NCI-H2081 (cell line): ENCODE data around the gene ANKRD27.
"Not testable (repeated sequence)": the region's sequence is repeated elsewhere in the genome, so short reads cannot be mapped to it uniquely, and the experiment has no call there.

Experiments used
- DNase-seq, 2 experiments: peaks; one replicate each; lab custom pipeline; 2025; lab: John Stamatoyannopoulos, UW

The ANKRD27 gene

DNA sequence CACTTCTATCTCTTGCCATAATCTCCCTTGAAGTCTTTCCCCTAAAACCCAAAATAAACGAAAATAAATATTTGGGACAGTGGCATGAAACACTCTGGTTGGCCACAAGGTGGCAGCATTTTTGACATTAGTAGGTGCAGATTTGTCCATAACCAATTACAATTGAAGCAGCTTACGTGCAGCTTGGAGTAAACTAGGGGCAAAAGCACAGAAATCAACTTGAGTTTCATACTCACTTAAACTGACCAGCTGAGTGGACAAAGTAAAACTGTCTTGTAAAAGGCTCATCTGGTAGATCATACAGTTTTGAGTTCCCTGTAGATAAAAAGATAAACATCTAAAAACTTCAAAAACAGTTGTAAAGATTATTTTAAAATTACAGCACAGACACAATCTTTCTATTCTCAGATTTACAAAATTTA lies 75.2 kb downstream of the ANKRD27 start:
- peak; percentile 38 to 60 for DNase-seq

DNA sequence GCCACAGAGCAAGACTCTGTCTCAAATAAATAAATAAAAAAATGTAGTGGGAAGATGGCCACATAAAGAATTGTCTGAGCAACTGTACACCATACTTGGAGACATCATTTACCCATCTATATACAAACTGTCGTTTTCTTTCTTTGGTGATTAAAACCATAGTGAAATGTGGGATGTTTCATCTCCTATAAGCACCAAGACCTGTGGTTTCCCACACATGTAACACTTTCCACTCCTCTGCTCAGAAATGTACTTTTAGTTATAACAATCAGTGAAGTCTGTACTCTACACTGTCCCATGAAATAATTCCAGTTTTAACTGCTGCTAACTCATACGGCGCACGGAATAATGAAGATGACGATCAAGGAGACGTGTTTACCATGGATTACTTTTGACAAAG lies 75.7 kb downstream of the ANKRD27 start:
- no peak for DNase-seq

DNA sequence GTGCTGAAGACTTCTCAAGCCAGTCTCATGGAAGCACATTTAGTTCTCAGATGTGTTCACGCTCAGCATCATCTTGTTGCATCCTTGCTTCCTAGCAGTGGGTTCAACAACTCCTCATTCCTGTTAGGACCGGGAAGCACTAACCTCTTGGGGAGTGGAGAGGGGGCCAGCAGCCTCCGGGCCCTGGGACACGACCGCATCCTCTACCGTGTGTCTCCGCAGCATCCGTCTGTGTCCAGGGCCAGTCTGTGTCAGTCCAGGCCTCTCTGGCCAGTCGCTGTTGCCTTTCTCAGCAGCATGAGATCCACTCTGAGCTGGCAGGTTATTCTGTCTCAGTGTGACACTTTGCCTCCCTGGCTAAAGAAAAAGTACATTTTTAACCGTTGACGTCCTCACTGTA lies 77.0 kb downstream of the ANKRD27 start:
- DNase-seq = no peak

DNA sequence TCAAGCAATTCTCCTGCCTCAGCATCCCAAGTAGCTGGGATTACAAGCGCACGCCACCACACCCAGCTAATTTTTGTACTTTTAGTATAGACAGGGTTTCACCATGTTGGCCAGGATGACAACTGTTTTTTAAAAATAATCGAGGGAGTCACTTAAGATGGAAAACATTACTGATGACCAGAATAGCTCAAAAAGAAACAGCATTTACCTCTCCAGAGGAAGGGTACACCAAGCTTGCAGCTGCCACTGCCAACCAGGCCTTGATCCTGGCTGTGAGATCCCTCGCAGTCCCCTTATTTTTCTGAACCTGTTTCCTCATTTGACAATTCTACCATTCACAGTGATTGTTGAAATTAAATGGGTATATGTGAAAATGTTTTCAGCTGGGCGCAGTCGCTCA lies 79.5 kb downstream of the ANKRD27 start:
- no peak for DNase-seq

DNA sequence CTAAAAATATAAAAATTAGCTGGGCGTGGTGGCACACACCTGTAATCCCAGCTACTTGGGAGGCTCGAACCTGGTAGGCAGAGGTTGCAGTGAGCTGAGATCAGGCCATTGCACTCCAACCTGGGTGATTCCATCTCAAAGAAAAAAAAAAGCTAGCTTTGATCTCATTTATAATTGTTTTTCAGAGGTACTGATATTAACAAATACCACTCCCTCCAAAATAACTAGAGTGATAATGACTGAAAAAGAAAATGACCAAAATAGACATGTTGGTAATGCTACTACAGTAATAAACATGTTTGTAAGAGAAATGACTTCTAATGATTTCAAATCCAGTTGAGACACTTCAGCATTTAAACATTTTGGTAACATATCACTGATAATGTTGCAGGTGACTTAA lies 81.0 kb downstream of the ANKRD27 start:
- no peak for DNase-seq

DNA sequence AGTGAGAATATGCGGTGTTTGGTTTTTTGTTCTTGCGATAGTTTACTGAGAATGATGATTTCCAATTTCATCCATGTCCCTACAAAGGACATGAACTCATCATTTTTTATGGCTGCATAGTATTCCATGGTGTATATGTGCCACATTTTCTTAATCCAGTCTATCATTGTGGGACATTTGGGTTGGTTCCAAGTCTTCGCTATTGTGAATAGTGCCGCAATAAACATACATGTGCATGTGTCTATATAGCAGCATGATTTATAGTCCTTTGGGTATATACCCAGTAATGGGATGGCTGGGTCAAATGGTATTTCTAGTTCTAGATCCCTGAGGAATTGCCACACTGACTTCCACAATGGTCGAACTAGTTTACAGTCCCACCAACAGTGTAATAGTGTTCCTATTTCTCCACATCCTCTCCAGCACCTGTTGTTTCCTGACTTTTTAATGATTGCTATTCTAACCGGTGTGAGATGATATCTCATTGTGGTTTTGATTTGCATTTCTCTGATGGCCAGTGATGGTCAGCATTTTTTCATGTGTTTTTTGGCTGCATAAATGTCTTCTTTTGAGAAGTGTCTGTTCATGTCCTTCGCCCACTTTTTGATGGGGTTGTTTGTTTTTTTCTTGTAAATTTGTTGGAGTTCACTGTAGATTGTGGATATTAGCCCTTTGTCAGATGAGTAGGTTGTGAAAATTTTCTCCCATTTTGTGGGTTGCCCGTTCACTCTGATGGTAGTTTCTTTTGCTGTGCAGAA lies 87.1 kb downstream of the ANKRD27 start:
- DNase-seq = not testable (repeated sequence)

DNA sequence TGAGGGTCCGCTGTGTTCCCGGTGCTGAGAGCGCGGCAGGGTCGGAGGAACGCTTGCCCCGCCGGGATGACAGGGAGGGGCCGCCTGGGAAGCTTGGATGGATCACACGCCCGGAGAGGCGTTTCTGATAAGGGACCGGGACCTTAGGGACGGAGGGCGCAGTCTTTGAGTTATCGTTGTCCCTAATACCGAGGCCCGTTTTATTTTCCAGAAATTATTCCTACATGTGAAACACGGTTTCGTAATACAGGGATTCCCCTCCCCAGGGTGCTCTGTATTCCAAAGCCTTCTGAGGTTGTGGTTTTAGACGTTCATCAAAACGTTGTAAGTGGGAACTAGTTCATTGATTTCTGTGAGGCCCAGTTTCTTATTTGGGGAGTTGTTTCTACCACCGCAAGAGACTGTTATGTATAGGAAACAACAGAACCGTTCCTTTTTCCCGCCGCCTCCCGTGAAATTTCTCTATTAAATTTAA lies 93.2 kb downstream of the ANKRD27 start:
- DNase-seq = no peak

DNA sequence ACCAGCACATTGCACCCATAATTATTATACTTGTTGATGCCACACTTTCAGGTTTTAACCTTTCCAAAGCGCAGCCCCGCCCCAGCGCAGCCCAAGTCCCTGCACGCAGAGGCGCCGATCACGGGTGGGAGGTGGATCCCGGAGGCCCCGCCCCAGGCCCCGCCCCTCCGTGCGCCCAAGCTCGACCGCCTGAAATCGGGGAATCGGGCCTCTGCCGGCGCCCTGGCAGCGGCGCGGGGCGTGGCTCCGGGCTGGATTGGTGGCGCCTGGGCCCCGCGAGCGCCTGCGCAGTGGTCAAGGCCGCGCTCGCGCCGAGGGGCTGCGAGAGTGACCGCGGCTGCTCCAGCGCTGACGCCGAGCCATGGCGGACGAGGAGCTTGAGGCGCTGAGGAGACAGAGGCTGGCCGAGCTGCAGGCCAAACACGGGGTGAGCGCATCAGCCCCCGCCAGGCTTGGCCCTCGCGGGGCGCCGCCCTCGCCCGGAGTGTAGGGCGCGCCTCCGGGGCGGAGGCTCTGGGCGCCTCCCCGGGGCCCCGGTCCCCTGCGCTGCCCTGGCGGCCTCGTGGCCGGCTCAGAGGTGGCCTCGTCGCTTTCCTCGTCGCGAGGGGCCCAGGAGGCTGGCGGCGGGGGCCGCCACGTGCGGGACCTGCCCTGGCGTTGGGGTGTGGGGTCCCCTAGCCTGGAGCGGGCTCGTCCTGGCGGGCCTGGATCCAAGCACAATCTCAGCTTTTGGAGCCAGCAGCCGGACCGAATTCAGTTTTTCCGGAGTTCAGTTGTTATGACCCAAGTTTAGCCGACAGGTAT lies 93.9 kb downstream of the ANKRD27 start, which contains the start of gene PDCD5:
PDCD5 (plus strand) TSS at position 290 of the 804 bp plus-strand sequence; CDS start at position 362, 72 bp downstream.
- peak; percentile 92 for DNase-seq

DNA sequence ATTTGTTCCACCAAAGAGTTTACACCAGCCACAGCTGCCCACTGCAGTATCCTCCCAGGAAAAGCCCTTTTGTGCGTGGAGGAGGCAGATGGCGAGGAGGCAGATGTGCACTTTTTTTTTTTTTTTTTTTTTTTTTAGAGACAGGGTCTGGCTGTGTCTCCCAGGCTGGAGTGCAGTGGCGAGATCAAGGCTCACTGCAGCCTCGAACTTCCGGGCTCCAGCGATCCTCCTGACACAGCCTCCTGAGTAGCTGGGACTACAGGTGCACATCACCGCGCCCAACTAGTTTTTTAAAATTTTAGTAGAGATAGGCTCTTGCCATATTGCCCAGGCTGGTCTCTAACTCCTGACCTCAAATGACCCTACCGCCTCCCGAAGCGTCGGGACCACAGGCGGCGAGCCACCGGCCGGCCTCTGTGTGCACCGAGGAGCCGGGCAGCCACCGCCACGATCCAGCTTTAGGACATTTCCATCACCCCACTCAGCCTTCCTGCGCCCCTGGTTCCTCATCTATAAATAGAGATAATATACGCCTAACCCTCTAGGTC lies 94.6 kb downstream of the ANKRD27 start:
- no peak for DNase-seq

DNA sequence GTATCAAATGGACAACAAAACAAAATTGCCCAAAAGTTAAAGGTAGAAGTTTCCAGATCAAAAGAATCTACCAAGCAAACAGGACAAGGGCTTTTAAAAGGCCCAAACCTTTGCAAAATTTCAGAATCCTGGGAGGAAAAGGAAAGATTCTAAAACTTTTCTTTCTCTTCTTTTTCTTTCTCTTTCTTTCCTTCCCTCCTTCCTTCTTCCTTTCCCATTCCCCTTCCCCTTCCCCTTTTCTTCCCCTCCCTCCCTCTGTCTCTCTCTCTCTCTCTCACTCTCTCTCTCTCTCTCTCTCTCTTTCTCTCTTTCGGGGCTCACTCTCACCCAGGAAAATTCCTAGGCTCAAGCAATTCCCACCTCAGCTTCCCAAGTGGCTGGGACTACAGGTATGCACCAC lies 98.2 kb downstream of the ANKRD27 start:
- no peak for DNase-seq

DNA sequence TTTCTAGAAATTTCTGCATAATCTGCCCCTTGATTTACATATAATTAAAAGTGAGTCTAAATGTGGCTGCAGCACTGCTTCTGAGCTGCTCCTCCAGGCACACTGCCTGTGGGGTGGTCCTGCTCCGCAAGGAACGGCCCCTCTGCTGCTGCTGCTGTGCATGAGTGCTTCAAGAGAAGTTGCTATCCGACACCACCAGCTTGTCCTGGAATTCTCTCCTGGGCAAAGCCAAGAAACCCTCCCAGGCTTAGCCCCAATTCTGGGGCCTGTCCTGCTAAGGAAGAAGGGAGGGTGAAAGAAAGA lies 101.5 kb downstream of the ANKRD27 start:
- no peak for DNase-seq

DNA sequence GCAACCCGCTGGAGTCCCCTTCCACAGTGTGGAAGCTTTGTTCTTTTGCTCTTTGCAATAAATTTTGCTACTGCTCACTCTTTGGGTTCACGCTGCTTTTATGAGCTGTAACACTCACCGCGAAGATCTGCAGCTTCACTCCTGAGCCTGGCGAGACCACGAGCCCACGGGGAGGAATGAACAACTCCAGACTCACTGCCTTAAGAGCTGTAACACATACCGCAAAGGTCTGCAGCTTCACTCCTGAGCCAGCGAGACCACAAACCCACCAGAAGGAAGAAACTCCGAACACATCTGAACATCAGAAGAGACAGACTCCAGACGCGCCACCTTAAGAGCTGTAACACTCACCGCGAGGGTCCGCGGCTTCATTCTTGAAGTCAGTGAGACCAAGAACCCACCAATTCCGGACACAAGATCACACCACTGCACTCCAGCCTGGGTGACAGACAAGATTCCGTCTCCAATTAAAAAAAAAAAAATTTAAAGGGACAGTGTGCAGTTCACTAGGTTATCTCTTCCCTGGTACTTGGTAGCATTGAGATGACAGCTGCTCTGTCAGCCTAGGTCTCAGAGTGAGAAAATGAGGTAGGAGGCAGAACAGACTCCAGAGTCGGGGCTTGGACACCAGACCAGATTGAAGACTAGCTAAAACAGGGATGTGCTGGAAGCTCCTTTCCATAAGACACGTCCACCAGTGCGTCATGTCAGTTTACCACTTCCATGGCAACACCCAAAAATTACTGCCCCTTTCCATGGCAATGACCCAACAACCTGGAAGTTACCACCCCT lies 102.1 kb downstream of the ANKRD27 start:
- not testable (repeated sequence) for DNase-seq

DNA sequence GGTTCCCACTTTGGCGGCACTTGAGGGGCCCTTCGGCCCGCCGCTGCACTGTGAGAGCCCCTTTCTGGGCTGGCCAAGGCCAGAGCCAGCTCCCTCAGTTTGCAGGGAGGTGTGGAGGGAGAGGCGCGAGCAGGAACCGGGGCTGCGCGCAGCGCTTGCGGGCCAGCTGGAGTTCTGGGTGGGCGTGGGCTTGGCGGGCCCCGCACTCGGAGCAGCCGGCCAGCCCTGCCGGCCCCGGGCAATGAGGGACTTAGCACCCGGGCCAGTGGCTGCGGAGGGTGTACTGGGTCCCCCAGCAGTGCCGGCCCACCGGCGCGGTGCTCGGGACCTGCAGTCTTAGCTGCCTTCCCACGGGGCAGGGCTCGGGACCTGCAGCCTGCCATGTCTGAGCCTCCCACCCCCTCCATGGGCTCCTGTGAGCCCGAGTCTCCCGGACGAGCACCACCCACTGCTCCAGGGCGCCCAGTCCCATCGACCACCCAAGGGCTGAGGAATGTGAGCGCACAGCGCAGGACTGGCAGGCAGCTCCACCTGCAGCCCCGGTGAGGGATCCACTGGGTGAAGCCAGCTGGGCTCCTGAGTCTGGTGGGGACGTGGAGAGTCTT lies 103.4 kb downstream of the ANKRD27 start:
- not testable (repeated sequence) for DNase-seq

DNA sequence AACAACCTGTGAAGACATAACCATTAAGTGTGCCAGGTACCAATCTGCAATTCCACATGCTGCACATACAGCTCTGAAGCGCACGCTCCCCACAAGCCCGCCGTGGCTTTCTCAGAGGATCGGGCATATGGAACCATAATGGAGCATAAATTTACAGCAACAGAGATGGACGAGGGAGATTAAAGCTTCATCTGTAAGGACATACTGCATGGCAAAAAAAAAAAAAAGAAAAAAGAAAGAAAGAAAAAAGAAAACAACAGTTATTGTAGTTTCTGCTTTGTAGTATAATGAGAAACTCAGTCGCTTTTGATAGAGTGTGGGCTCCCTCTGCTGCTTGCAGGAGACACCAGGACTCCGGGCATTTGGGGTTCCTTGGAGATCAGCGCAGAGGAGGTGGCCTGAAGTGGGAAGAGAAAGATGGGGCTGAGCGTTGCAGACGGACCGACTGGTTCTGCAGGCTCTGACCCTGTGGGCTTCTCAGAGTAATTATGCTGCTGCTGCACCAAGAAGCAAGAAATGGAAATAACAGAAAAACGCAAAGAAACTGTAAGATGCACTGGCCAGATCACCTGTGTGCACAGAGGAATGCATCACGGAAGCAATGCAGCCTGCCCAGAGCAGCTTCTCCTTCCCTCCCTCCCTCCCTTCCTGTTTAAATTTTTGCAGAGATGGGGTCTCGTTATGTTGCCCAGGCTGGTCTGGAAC lies 104.7 kb downstream of the ANKRD27 start:
- DNase-seq = peak; percentile 18 to 51

DNA sequence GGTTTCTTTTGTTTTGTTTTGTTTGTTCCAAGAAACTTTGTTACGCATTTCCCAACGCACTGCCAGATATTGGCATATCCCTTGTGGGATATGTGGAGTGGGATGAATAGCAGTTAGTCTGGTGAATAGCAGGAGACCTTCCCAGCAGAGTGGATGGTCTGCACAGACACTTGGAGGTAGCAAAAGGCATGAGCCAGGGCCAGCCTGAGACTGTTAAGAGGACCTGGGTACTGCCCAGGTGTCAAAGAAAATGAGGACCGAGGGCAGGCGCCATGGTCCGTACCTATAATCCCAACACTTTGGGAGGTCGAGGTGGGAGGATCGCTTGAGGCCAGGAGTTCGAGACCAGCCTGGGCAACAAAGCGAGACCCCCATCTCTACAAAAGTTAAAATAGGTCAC lies 107.5 kb downstream of the ANKRD27 start:
- DNase-seq = no peak

DNA sequence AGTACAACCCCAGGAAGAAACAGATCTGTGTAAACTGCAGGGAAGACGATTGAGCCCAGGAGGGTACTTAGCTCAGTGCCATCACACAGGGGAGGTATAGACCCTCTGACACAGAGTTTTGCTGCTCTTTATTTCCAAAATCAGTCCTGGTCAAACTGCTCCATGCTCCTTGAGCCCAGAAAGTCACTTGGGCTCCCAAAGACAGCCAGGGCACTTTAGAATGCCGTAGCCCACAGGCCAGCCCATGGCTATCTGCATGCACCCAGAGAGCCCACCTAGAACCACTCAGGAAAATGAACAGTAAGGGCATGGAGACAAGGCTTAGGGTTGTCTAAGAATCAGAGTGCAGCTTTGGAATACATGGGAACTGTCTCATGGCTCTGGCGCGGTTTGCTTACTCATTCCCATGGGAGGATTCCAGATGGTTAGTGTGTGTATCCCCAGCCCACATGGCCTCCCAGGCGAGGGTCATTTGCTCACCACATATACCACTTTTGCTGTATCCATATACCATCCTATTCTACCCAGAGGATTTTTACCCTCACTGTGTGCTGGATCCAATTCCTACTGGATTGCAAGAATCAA lies 108.6 kb downstream of the ANKRD27 start:
- no peak for DNase-seq

DNA sequence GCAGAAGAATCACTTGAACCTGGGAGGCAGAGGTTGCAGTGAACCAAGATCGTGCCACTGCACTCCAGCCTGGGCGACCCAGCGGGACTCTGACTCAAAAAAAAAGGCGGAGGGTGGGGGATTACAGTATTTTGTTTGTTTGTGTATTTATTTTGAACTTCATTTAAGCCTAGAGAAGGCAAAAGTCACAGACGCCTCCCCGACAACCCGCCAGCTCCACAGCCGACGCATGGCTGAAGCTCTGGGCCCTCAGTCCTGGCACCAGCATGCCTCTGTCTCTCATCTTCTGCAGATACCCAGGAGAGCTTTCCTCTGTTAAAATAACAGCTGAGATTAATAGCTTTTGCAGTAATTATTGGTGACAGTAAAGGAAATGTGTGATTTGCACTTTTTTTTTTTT lies 111.2 kb downstream of the ANKRD27 start:
- no peak for DNase-seq

DNA sequence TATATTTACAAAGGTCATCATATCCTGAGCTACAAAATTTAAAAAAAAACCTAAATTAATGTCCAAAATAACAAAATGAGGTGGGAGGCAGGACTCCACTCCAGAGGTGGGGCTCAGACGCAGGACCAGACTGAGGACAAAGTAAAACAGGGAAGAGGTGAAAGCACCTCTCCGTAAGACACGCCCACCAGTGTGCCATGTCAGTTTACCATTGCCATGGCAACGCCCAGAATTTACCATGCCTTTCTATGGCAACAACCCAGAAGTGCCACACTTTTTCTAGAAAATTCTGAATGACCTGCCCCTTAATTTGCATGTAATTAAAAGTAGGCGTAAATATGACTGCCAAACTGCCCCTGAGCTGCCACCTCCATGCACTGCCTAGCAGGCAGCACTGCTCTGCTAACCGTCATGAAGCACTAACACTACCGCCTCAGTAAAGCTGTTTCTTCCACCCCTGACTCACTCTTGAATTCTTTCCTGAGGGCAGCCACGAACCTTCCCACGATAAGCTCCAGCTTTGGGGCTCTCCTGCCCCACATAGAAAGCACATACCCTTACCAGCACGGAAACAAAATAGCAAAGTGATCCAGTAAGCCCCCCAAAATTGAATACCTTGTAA lies 116.3 kb downstream of the ANKRD27 start:
- no peak for DNase-seq

DNA sequence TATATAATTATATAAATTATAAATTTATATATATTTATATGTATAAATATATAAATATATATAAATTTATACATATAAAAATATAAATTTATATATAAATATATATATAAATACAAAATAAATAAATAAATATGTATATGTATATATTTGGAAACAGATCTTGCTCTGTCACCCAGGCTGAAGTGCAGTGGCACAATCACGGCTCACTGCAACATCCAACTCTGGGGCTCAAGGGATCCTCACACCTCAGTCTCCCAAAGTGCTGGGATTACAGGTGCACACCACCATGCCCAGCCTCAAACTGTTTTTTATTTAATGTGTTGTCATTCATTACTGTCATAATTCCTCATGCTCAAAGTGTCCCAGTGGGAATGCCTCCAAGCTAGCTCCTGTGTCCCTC lies 119.2 kb downstream of the ANKRD27 start:
- DNase-seq = no peak

DNA sequence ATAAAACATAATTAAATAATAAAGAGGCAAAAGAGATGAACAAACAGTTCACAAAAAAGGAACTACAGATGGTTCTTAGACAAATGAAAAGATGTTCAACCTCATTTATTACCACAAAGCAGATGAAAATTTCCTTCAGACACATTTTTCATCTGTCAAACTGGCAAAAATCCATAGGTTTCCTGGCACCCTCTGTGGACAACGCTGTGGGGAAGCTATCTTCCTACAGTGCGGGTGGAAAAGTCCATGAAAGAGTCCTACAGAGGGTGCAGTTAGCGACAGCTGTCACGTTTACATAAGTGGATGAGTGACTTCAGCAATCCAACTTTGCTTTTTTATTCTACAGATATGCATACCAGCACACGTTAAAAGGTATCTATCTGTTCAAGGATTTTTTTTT lies 124.3 kb downstream of the ANKRD27 start:
- DNase-seq = no peak
